Body of pancreas (tissue), 4 donors: Measurements from ENCODE around the gene PDIK1L. TPM values are rescaled to one million over a fixed set of nuclear protein-coding genes. Genes with fewer than 3 reads are reported as not detected.
"Not testable (repeated sequence)": the region's sequence is repeated elsewhere in the genome, so short reads cannot be mapped to it uniquely, and the experiment has no call there.

Experiments
- ATAC-seq: fragments of 150-250 bp; one replicate; pipeline ENCODE4 v1.9.1; 2016
- DNase-seq, 4 donors: peaks; one replicate each; pipeline ENCODE4 v3.0.0-alpha.2; 2019
- H3K27ac ChIP-seq, 4 donors: fragments of 200-600 bp; sonication (generic); 1 replicate in 3 of 4; 2 replicates in 1 of 4; pipeline versions ENCODE4 v1.5.1 to v1.6.1; 2016 to 2019; ENCODE audit warnings: mild to moderate bottlenecking in 1 of 4, mixed read lengths in 1 of 4, moderate library complexity in 1 of 4
- H3K27me3 ChIP-seq, 2 donors: fragments of 200-600 bp; sonication (generic); one replicate each; pipeline ENCODE4 v1.6.0; 2016; ENCODE audit warnings: mild to moderate bottlenecking in 1 of 2
- H3K36me3 ChIP-seq, 2 donors: fragments of 200-600 bp; sonication (generic); replicated peaks in 1 of 2; 2 replicates each; pipeline ENCODE4 v1.5.1; 2016; ENCODE audit warnings: low read depth in 2 of 2; ENCODE audit not compliant: insufficient read depth in 1 of 2
- H3K4me1 ChIP-seq: fragments of 200-600 bp; sonication (generic); one replicate; pipeline ENCODE4 v1.6.0; 2016
- H3K4me3 ChIP-seq, 2 donors: fragments of 200-600 bp; sonication (generic); 1 replicate in 1 of 2; 2 replicates in 1 of 2; pipeline ENCODE4 v1.5.1; 2016 to 2019
- H3K9me3 ChIP-seq, 3 donors: fragments of 200-600 bp; sonication (generic); 1 replicate in 2 of 3; 2 replicates in 1 of 3; pipeline ENCODE4 v1.5.1; 2016
- POLR2A ChIP-seq, 3 donors: fragments of 450-650 bp; IDR thresholded peaks; one replicate each; pipeline ENCODE4 v1.6.1; 2016; ENCODE audit warnings: antibody characterized with exemption in 3 of 3, mild to moderate bottlenecking in 2 of 3
- WGBS, 2 donors: methylation state at CpG; one replicate each; pipeline ENCODE4 v1.1.5; 2017; 5-methylcytosine and 5-hydroxymethylcytosine counted together
- intact Hi-C: fragments of 100-400 bp; cut with DNase I; formaldehyde crosslinking; loops from one replicate; pipeline ENCODE4 v1.15.1; 2023
- total RNA-seq, 2 donors: library from RNA; depleted of rRNA; stranded (reverse); fragments of >200 nt; gene quantifications; one replicate each; pipeline ENCODE4 v1.1.0, GENCODE V29; 2016
- TF ChIP-seq, protein P1 (sequence below), 7 experiments: fragments of 450-650 bp in 4 of 7; fragments of 200-600 bp in 3 of 7; sonication (generic) in 3 of 7; IDR thresholded peaks; one replicate each; pipeline ENCODE4 v1.5.1; 2016 to 2019; ENCODE audit warnings: antibody characterized with exemption in 7 of 7

PDIK1L gene
- total RNA-seq, 2 donors from 2014 or later: 5.6 to 7.8 TPM

DNA sequence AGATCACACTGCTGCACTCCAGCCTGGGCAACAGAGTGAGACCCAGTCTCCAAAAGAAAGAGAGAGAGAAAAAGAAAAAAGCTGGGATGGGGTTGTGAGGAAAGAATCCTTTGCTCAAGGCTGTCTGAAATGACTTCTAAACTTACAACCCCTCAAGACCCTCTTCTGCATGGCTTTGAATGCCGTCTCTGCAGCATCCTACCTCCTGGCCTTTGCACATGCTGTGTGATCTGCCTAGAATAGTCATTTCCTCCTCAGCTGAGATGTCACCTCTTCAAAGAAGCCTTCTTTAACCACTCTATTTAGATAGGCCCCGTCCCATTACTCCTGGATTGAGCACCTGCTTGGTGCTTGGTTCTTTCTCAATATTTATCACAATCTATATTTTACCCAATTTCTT, 26.8 kb upstream of the PDIK1L start:
- intact Hi-C loops: no loop called here
- Histone ChIP-seq H3K27me3 (no peaks in the 10 kb centered on the region), H3K4me3 (no peak overlapping the region), H3K4me1 (peaks cover 31% of the 10 kb centered on the region), H3K27ac (no peak overlapping the region), H3K36me3 (no peaks in the 10 kb centered on the region), H3K9me3 (no peaks in the 10 kb centered on the region)
- DNase-seq: no peak
- WGBS, 2 donors: 89 to 93% methylated on average over 2 of the region's 2 CpGs
- TF ChIP-seq, protein P1, sequence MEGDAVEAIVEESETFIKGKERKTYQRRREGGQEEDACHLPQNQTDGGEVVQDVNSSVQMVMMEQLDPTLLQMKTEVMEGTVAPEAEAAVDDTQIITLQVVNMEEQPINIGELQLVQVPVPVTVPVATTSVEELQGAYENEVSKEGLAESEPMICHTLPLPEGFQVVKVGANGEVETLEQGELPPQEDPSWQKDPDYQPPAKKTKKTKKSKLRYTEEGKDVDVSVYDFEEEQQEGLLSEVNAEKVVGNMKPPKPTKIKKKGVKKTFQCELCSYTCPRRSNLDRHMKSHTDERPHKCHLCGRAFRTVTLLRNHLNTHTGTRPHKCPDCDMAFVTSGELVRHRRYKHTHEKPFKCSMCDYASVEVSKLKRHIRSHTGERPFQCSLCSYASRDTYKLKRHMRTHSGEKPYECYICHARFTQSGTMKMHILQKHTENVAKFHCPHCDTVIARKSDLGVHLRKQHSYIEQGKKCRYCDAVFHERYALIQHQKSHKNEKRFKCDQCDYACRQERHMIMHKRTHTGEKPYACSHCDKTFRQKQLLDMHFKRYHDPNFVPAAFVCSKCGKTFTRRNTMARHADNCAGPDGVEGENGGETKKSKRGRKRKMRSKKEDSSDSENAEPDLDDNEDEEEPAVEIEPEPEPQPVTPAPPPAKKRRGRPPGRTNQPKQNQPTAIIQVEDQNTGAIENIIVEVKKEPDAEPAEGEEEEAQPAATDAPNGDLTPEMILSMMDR (IDR thresholded peaks at IDR 0.05): no peak
- TF ChIP-seq POLR2A (IDR thresholded peaks at IDR 0.05): no peak
- ATAC-seq: no peak

DNA sequence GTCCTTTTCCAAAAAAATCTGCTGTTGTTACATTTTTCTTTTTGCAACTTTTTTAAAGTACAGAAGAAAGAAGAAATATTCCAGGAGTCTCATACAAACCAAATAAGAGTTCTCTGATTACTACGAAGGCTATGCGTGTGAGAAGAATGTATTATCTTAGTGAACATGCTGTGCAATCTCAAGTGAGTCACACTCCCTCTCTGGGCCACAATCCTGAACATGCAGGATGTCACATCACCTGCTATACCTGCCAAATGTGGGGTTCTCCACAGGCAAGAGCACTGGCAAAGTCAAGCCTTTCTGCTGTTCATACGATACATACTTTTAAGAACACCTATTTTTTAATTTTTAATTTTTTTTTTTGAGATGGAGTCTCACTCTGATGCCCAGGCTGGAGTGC, 22.5 kb upstream of the PDIK1L start:
- intact Hi-C loops: no loop called here

DNA sequence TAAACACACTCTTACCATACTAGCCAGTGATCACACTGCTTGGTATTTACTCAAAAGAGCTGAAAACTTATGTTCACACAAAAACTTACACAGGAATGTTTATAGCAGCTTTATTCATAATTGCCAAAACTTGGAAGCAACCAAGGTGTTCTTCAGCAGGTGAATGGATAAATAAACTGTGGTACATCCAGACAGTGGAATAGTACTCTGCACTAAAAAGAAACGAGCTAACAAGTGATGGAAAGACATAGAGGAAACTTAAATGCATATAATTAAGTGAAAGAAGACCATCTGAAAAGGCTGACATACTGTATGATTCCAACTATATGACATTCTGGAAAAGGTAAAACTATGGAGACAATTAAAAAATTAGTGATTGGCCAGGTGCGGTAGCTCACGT, 20.7 kb upstream of the PDIK1L start:
- H3K36me3 ChIP-seq: no peaks in the 10 kb centered on the region
- ATAC-seq: no peak

More for the DNA sequence above, 22.5 kb upstream of the PDIK1L start:
- TF ChIP-seq, protein P1 (IDR thresholded peaks at IDR 0.05): no peak
- TF ChIP-seq POLR2A (IDR thresholded peaks at IDR 0.05): no peak
- Histone ChIP-seq H3K4me3 (no peak overlapping the region), H3K4me1 (peaks cover 14% of the 10 kb centered on the region), H3K36me3 (no peaks in the 10 kb centered on the region), H3K9me3 (no peaks in the 10 kb centered on the region), H3K27ac (no peak overlapping the region), H3K27me3 (no peaks in the 10 kb centered on the region)
- no peak for DNase-seq
- 93 to 96% methylated on average over 3 of the region's 3 CpGs for WGBS, 2 donors
- ATAC-seq: no peak

DNA sequence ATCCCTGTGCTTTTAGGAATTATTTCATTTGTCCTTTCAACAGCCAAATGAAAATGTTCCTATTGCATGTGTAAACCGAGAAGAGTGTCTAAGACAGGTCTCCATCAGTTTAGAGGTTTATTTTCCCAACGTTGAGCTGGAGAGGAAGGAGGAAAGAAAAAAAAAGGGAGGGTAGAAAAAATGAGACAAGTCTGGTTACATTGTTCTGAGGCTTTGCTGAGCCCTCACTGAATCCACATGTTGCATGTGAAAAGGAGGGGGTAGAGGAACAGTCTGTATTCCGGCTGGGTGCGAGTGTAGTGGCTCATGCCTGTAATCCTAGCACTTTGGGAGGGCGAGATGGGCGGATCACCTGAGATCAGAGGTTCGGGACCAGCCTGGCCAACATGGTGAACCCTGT, 19.2 kb upstream of the PDIK1L start:
- no peaks in the 10 kb centered on the region for H3K27me3 ChIP-seq
- no peak overlapping the region for H3K27ac ChIP-seq
- peaks cover 23% of the 10 kb centered on the region for H3K4me1 ChIP-seq
- H3K4me3 ChIP-seq: no peak overlapping the region
- no peak for ATAC-seq
- H3K9me3 ChIP-seq: no peaks in the 10 kb centered on the region
- intact Hi-C loops: no loop called here
- TF ChIP-seq, protein P1 (IDR thresholded peaks at IDR 0.05): no peak
- no peak for TF ChIP-seq POLR2A (IDR thresholded peaks at IDR 0.05)
- DNase-seq: no peak
- WGBS, 2 donors: 75 to 79% methylated on average over 7 of the region's 7 CpGs
- H3K36me3 ChIP-seq: no peaks in the 10 kb centered on the region

More for the DNA sequence above, 20.7 kb upstream of the PDIK1L start:
- Histone ChIP-seq H3K9me3 (no peaks in the 10 kb centered on the region), H3K27ac (no peak overlapping the region), H3K4me1 (peaks cover 23% of the 10 kb centered on the region), H3K4me3 (no peak overlapping the region), H3K27me3 (no peaks in the 10 kb centered on the region)
- WGBS, 2 donors: 80 to 86% methylated on average over 3 of the region's 3 CpGs
- no peak for DNase-seq
- intact Hi-C loops: no loop called here
- TF ChIP-seq POLR2A (IDR thresholded peaks at IDR 0.05): no peak
- TF ChIP-seq, protein P1 (IDR thresholded peaks at IDR 0.05): no peak

DNA sequence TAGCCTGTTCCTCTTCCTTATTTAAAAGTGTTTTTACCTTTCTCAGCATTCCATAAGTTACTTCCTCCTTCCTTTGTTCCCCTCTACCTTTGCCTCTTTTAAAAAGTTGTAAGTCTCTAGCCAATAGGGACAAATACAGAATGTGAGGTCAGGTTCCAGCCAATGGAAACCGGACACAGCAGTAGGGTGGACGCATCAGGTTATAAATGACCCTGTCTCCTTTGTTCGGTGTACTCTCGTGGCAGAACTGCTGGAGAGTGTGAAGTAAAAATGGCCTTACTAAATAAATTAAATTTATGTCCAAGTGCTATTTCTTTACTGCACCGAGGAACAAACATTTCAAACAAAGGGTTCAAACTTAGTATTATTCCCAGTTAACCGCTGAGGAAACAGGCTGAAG, 18.1 kb upstream of the PDIK1L start:
- H3K4me3 ChIP-seq, ATAC-seq, intact Hi-C loops, H3K36me3 ChIP-seq, H3K27me3 ChIP-seq, DNase-seq, H3K9me3 ChIP-seq: not testable (repeated sequence)
- Histone ChIP-seq H3K27ac (peak overlapping the region; percentile 54 to 78 (median 65)), H3K4me1 (peaks cover 23% of the 10 kb centered on the region)
- WGBS, 2 donors: 46 to 49% methylated on average over 6 of the region's 6 CpGs
